Transverse colon (tissue), 4 donors: Measurements from ENCODE around the gene KAT6B. TPM values are rescaled to one million over a fixed set of nuclear protein-coding genes. Genes with fewer than 3 reads are reported as not detected.

Experiments used
- DNase-seq: peaks from one replicate; pipeline ENCODE4 v3.0.0-alpha.2; 2019
- H3K27ac ChIP-seq, 4 donors: fragments of 200-600 bp; sonication (generic); 2 replicates each; pipeline ENCODE4 v1.5.1; 2016 to 2018; ENCODE audit warnings: inconsistent platforms in 4 of 4
- H3K27me3 ChIP-seq: fragments of 200-600 bp; sonication (generic); 2 replicates; pipeline ENCODE4 v1.5.1; 2017; ENCODE audit warnings: inconsistent platforms
- H3K36me3 ChIP-seq, 4 donors: fragments of 200-600 bp; sonication (generic); 2 replicates each; pipeline ENCODE4 v1.5.1; 2017 to 2019; ENCODE audit warnings: inconsistent platforms in 4 of 4
- H3K4me1 ChIP-seq, 4 donors: fragments of 200-600 bp; sonication (generic); 2 replicates each; pipeline ENCODE4 v1.5.1; 2017 to 2020; ENCODE audit warnings: inconsistent platforms in 4 of 4
- H3K4me3 ChIP-seq, 4 donors: fragments of 200-600 bp; sonication (generic); 1 replicate in 1 of 4; 2 replicates in 3 of 4; pipeline versions ENCODE4 v1.5.1 to v1.6.1; 2017 to 2019; ENCODE audit warnings: inconsistent platforms in 4 of 4
- H3K9me3 ChIP-seq, 2 donors: fragments of 200-600 bp; sonication (generic); 2 replicates each; pipeline ENCODE4 v1.5.1; 2017 to 2019; ENCODE audit warnings: inconsistent platforms in 2 of 2
- EP300 ChIP-seq: sonication (generic); formaldehyde crosslinking; IDR thresholded peaks from one replicate; pipeline ENCODE4 v1.6.1; 2017; ENCODE audit warnings: antibody characterized with exemption, low read depth
- POLR2A ChIP-seq: fragments of 450-650 bp; IDR thresholded peaks from one replicate; pipeline ENCODE4 v1.6.1; 2016; ENCODE audit warnings: antibody characterized with exemption, mild to moderate bottlenecking, moderate library complexity
- POLR2AphosphoS5 ChIP-seq, 3 donors: sonication (generic); formaldehyde crosslinking; IDR thresholded peaks; one replicate each; pipeline ENCODE4 v1.6.1; 2016; ENCODE audit warnings: antibody characterized with exemption in 3 of 3
- WGBS, 2 donors: methylation state at CpG; one replicate each; pipeline ENCODE4 v1.1.5; 2018; ENCODE audit warnings: low coverage in 1 of 2; 5-methylcytosine and 5-hydroxymethylcytosine counted together
- in situ Hi-C, 4 donors: fragments of 200-750 bp; cut with MboI; loops; one replicate each; pipeline versions ENCODE4 v1.15.0 to v1.15.1; 2017; ENCODE audit warnings: low sequenced_read_pairs in 3 of 4, low pct_ligation_motif_present in 1 of 4, low pct_unique_long_range_greater_than_20kb in 1 of 4
- intact Hi-C: fragments of 100-400 bp; cut with DNase I; formaldehyde crosslinking; loops from one replicate; pipeline ENCODE4 v1.15.1; 2023; ENCODE audit warnings: low total_unique reads
- total RNA-seq, 4 donors: library from RNA; depleted of rRNA; stranded (reverse); fragments of >200 nt; gene quantifications; one replicate each; pipeline ENCODE4 v1.1.0, GENCODE V29; 2016
- TF ChIP-seq, protein P1 (sequence below), 5 experiments: fragments of 200-600 bp in 3 of 5; fragments of 450-650 bp in 2 of 5; sonication (generic) in 3 of 5; IDR thresholded peaks; 1 replicate in 2 of 5; 2 replicates in 3 of 5; pipeline ENCODE4 v1.5.1; 2016 to 2017; ENCODE audit warnings: antibody characterized with exemption in 5 of 5, inconsistent platforms in 3 of 5, mild to moderate bottlenecking in 2 of 5, moderate library complexity in 1 of 5

KAT6B gene
- total RNA-seq, 4 donors from 2014 or later, result 27.3 to 67.0 (median 54.9) TPM

GRCh38 chr10:74975758-74976157 is 149.4 kb downstream of the KAT6B start:
- TF ChIP-seq EP300 (no peak), POLR2A (no peak), POLR2AphosphoS5 (IDR thresholded peaks at IDR 0.05) (no peak)
- TF ChIP-seq, protein P1, sequence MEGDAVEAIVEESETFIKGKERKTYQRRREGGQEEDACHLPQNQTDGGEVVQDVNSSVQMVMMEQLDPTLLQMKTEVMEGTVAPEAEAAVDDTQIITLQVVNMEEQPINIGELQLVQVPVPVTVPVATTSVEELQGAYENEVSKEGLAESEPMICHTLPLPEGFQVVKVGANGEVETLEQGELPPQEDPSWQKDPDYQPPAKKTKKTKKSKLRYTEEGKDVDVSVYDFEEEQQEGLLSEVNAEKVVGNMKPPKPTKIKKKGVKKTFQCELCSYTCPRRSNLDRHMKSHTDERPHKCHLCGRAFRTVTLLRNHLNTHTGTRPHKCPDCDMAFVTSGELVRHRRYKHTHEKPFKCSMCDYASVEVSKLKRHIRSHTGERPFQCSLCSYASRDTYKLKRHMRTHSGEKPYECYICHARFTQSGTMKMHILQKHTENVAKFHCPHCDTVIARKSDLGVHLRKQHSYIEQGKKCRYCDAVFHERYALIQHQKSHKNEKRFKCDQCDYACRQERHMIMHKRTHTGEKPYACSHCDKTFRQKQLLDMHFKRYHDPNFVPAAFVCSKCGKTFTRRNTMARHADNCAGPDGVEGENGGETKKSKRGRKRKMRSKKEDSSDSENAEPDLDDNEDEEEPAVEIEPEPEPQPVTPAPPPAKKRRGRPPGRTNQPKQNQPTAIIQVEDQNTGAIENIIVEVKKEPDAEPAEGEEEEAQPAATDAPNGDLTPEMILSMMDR (IDR thresholded peaks at IDR 0.05), result no peak

DNA sequence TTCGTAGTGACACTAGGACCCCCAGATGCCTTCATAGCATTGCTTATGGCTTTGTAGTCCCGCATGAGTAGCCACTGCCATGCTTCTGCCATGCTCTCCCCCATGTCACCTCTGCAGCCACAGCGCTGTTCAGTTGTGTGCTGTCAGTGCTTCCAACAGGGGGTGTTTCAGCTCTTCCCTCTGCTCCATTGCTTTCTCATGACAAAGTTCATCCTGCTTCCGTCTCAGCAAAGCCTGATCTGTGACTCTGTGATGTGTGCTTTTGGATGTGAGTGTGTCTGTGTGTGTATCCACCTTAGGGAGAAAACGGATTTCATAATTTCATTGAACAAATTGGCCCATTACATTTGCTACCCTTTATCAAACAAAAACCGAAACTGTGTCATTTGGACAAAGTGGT is 150.2 kb downstream of the KAT6B start:
- Histone ChIP-seq H3K4me1 (peaks cover 0 to 14% (median 2%) of the 10 kb centered on the region in 4 donors), H3K9me3 (no peaks in the 10 kb centered on the region), H3K36me3 (peaks cover 0 to 19% (median 0%) of the 10 kb centered on the region in 4 donors), H3K27me3 (no peaks in the 10 kb centered on the region), H3K4me3 (no peak overlapping the region), H3K27ac (no peak overlapping the region)
- WGBS, 2 donors, result 93% methylated on average over 6 of the region's 6 CpGs
- TF ChIP-seq POLR2AphosphoS5 (IDR thresholded peaks at IDR 0.05) (no peak), EP300 (no peak), POLR2A (no peak)
- TF ChIP-seq, protein P1 (IDR thresholded peaks at IDR 0.05), result no peak
- intact Hi-C loops (no loop called here), in situ Hi-C loops (no loop called here)
- DNase-seq, result no peak

More at GRCh38 chr10:74975758-74976157, 149.4 kb downstream of the KAT6B start:
- H3K4me3 ChIP-seq, result no peak overlapping the region
- H3K9me3 ChIP-seq, result no peaks in the 10 kb centered on the region
- no peak for DNase-seq
- no peaks in the 10 kb centered on the region for H3K27me3 ChIP-seq
- in situ Hi-C loops (no loop called here), intact Hi-C loops (no loop called here)
- 89 to 94% methylated on average over 5 to 9 of the region's 9 CpGs for WGBS, 2 donors
- H3K4me1 ChIP-seq, result peaks cover 0 to 14% (median 2%) of the 10 kb centered on the region in 4 donors
- no peak overlapping the region for H3K27ac ChIP-seq
- peaks cover 0 to 19% (median 0%) of the 10 kb centered on the region in 4 donors for H3K36me3 ChIP-seq

DNA sequence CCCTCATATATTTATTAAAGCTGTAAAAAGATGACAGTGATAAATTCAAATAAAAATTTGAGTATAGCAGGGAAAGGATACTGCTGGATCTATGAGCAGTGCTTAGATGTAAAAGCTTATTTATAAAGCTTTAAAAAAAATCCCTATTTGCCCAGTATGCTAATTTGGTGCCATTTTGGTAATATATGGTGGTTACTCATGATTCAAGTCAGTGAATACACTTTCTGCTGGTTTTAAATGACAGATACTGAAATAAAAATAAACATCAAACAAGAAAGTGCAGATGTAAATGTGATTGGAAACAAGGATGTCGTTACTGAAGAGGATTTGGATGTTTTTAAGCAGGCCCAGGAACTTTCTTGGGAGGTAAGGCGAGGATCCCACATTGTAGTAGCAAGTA is 150.7 kb downstream of the KAT6B start:
- Histone ChIP-seq H3K9me3 (no peaks in the 10 kb centered on the region), H3K27me3 (no peaks in the 10 kb centered on the region), H3K36me3 (peaks cover 0 to 19% (median 0%) of the 10 kb centered on the region in 4 donors), H3K4me1 (peaks cover 0 to 14% (median 2%) of the 10 kb centered on the region in 4 donors), H3K4me3 (no peak overlapping the region), H3K27ac (no peak overlapping the region)
- no peak for DNase-seq
- in situ Hi-C loops (no loop called here), intact Hi-C loops (no loop called here)
- whole genome bisulfite sequencing, 2 donors, result 81 to 95% methylated on average over 2 of the region's 2 CpGs
- TF ChIP-seq POLR2AphosphoS5 (IDR thresholded peaks at IDR 0.05) (no peak), EP300 (no peak), POLR2A (no peak)
- TF ChIP-seq, protein P1 (IDR thresholded peaks at IDR 0.05), result no peak

- WGBS, 2 donors, result 75 to 79% methylated on average over 7 to 8 of the region's 8 CpGs
- intact Hi-C loops (no loop called here), in situ Hi-C loops (no loop called here)
- H3K27ac ChIP-seq, result no peak overlapping the region
- peaks cover 0 to 13% (median 0%) of the 10 kb centered on the region in 4 donors for H3K36me3 ChIP-seq
- DNase-seq, result no peak
- H3K4me1 ChIP-seq, result peaks cover 0 to 17% (median 2%) of the 10 kb centered on the region in 4 donors
- no peak overlapping the region for H3K4me3 ChIP-seq
- no peaks in the 10 kb centered on the region for H3K27me3 ChIP-seq
- no peaks in the 10 kb centered on the region for H3K9me3 ChIP-seq
- no peak for TF ChIP-seq POLR2AphosphoS5 (IDR thresholded peaks at IDR 0.05)
- TF ChIP-seq, protein P1 (IDR thresholded peaks at IDR 0.05), result no peak
Observed at GRCh38 chr10:74977913-74978847, 151.8 kb downstream of the KAT6B start.
